K562 (cell line): ENCODE results near the gene ZC3HAV1L. TPM values are rescaled to one million over a fixed set of nuclear protein-coding genes. Genes with fewer than 3 reads are reported as not detected.

Experiments
- CBFA2T3 ChIP-seq: fragments of 450-650 bp; IDR thresholded peaks from 2 replicates; pipeline ENCODE4 v1.6.1; 2017
- CBX2 ChIP-seq: fragments of 200-600 bp; sonication (generic); IDR thresholded peaks from one replicate; pipeline ENCODE4 v1.6.1; 2012; ENCODE audit warnings: mild to moderate bottlenecking, low read length, inconsistent platforms; ENCODE audit not compliant: insufficient read depth, poor library complexity, severe bottlenecking
- CBX3 ChIP-seq, 2 experiments: IDR thresholded peaks; 1 replicate in 1 of 2; 2 replicates in 1 of 2; pipeline ENCODE4 v1.6.1; 2012; ENCODE audit warnings: inconsistent platforms in 2 of 2, low read length in 2 of 2, borderline replicate concordance in 1 of 2, control low read depth in 1 of 2
- CHD2 ChIP-seq: IDR thresholded peaks from 2 replicates; pipeline ENCODE4 v1.6.1; 2011; ENCODE audit warnings: low read depth, low read length
- DDX20 ChIP-seq: fragments of 450-650 bp; IDR thresholded peaks from 2 replicates; pipeline ENCODE4 v1.6.1; 2016; ENCODE audit warnings: missing genetic modification characterization, low read depth, mild to moderate bottlenecking, missing compliant biosample characterization, moderate library complexity
- FOS ChIP-seq: IDR thresholded peaks from 3 replicates; pipeline ENCODE4 v1.6.1; 2011; ENCODE audit not compliant: insufficient read length; ENCODE audit errors: extremely low read depth
- FOXJ2 ChIP-seq: fragments of 200-800 bp; sonication (Bioruptor generic); IDR thresholded peaks from 2 replicates; pipeline ENCODE4 v1.6.1; 2016; ENCODE audit warnings: missing genetic modification characterization, missing compliant biosample characterization
- FOXK2 ChIP-seq, 2 experiments: fragments of 450-650 bp; IDR thresholded peaks in 1 of 2; conservative IDR thresholded peaks in 1 of 2; 2 replicates each; pipeline ENCODE4 v1.6.1; 2016; ENCODE audit warnings: low read depth in 2 of 2, mild to moderate bottlenecking in 1 of 2
- ILK ChIP-seq: fragments of 450-650 bp; IDR thresholded peaks from 2 replicates; pipeline ENCODE4 v1.6.1; 2016; ENCODE audit warnings: missing genetic modification characterization, low read depth, mild to moderate bottlenecking, missing compliant biosample characterization, moderate library complexity, borderline replicate concordance
- PRMT5 ChIP-seq: sonication (generic); formaldehyde crosslinking; IDR thresholded peaks from 2 replicates; pipeline ENCODE4 v1.5.0; 2020; ENCODE audit warnings: missing genetic modification reagents
- RBFOX2 ChIP-seq: fragments of 200-400 bp; formaldehyde crosslinking; IDR thresholded peaks from 2 replicates; pipeline ENCODE4 v1.6.1; 2017; ENCODE audit warnings: low read depth, mild to moderate bottlenecking, low read length, moderate library complexity
- RCOR1 ChIP-seq, 2 experiments: IDR thresholded peaks; 2 replicates each; pipeline ENCODE4 v1.6.1; 2012; ENCODE audit warnings: low read depth in 2 of 2, low read length in 2 of 2, borderline replicate concordance in 1 of 2, improper control_type of control experiment in 1 of 2
- RFX1 ChIP-seq: fragments of 450-650 bp; IDR thresholded peaks from 2 replicates; pipeline ENCODE4 v1.6.1; 2016; ENCODE audit warnings: mild to moderate bottlenecking, moderate library complexity
- RNF2 ChIP-seq: sonication (generic); IDR thresholded peaks from 2 replicates; pipeline ENCODE4 v1.6.1; 2016
- SAP30 ChIP-seq: fragments of 200-600 bp; sonication (generic); IDR thresholded peaks from 2 replicates; pipeline ENCODE4 v1.6.1; 2012; ENCODE audit warnings: borderline replicate concordance, low read depth, mild to moderate bottlenecking, moderate library complexity, low read length, control low read depth, inconsistent platforms; ENCODE audit not compliant: insufficient read depth, poor library complexity, severe bottlenecking
- SIN3B ChIP-seq: fragments of 450-650 bp; IDR thresholded peaks from 2 replicates; pipeline ENCODE4 v1.6.1; 2017; ENCODE audit warnings: low read depth, mild to moderate bottlenecking, moderate library complexity
- SMARCB1 ChIP-seq: IDR thresholded peaks from 2 replicates; pipeline ENCODE4 v1.6.1; 2011; ENCODE audit warnings: improper control_type of control experiment, low read depth; ENCODE audit not compliant: insufficient read length
- SRSF3 ChIP-seq: fragments of 200-400 bp; formaldehyde crosslinking; IDR thresholded peaks from 2 replicates; pipeline ENCODE4 v1.6.1; 2016; ENCODE audit warnings: mild to moderate bottlenecking, low read length, moderate library complexity; ENCODE audit not compliant: insufficient read depth
- STAG1 ChIP-seq: sonication (generic); formaldehyde crosslinking; IDR thresholded peaks from 2 replicates; pipeline ENCODE4 v1.5.0; 2020; ENCODE audit warnings: missing genetic modification reagents, borderline replicate concordance
- TFAP4 ChIP-seq: sonication (generic); formaldehyde crosslinking; IDR thresholded peaks from 2 replicates; pipeline ENCODE4 v1.8.0; 2022; ENCODE audit warnings: missing genetic modification reagents, mild to moderate bottlenecking, moderate library complexity, borderline replicate concordance
- YBX1 ChIP-seq: fragments of 450-650 bp; IDR thresholded peaks from 2 replicates; pipeline ENCODE4 v1.7.1; 2016; ENCODE audit warnings: mild to moderate bottlenecking
- ZNF280B ChIP-seq: fragments of 250-450 bp; sonication (Bioruptor Pico); IDR thresholded peaks from 2 replicates; pipeline ENCODE4 v1.5.1; 2021; ENCODE audit warnings: mild to moderate bottlenecking
- ZNF511 ChIP-seq: sonication (generic); formaldehyde crosslinking; IDR thresholded peaks from 2 replicates; pipeline ENCODE4 v1.8.0; 2022; ENCODE audit warnings: mild to moderate bottlenecking, missing genetic modification reagents
- ZNF717 ChIP-seq: fragments of 250-450 bp; sonication (Bioruptor Pico); IDR thresholded peaks from 2 replicates; pipeline ENCODE4 v1.5.0; 2021
- ZNF778 ChIP-seq: fragments of 450-650 bp; formaldehyde crosslinking; IDR thresholded peaks from 2 replicates; pipeline ENCODE4 v1.4.0; 2020; ENCODE audit warnings: mild to moderate bottlenecking, moderate library complexity
- ZNF785 ChIP-seq: fragments of 250-450 bp; sonication (Bioruptor Pico); IDR thresholded peaks from 2 replicates; pipeline ENCODE4 v1.4.0; 2020; ENCODE audit warnings: mild to moderate bottlenecking
- ZSCAN29 ChIP-seq: fragments of 450-650 bp; IDR thresholded peaks from 2 replicates; pipeline ENCODE4 v1.6.1; 2017
- polyA plus RNA-seq, 8 experiments: library from polyadenylated mRNA; depleted of rRNA in 4 of 8; stranded (reverse) in 5 of 8; unstranded in 3 of 8; fragments of >200 nt; fragmentation: Nextera tagmentation in 2 of 8; fragmentation: Illumina TruSeq in 1 of 8; extraction: Ambion mirVana in 2 of 8; extraction: Trizol in 1 of 8; gene quantifications; 2 replicates each; pipeline versions ENCODE4 v1.2.1 to v1.2.3, GENCODE V29; 2011 to 2014; ENCODE audit warnings: inconsistent platforms in 1 of 8, missing spikeins in 1 of 8
- total RNA-seq, 7 experiments: library from RNA; depleted of rRNA in 6 of 7; stranded (reverse); fragments of >200 nt in 6 of 7; fragmentation: Illumina TruSeq in 2 of 7; extraction: Trizol in 2 of 7; gene quantifications; 2 replicates each; pipeline versions ENCODE4 v1.2.1 to v1.2.3, GENCODE V29; 2011 to 2021; ENCODE audit warnings: low replicate concordance in 1 of 7

Gene ZC3HAV1L
- total and polyA plus RNA-seq, 9 of the 15 experiments (the other 6 are each of a cell fraction or from before 2014, with no cell fraction given) = not detected

GRCh38 chr7:139043823-139044812, 8.3 kb upstream of the ZC3HAV1L start (continued):
- TF ChIP-seq TFAP4 (CRISPR knock-in tag) (no peak), SAP30 (no peak), YBX1 (no peak), SIN3B (no peak), FOS (peak; percentile 59), CBFA2T3 (peak; percentile 95), FOXJ2 (tag) (peak; percentile 95), CHD2 (peak; percentile 68), PRMT5 (CRISPR knock-in tag) (no peak), DDX20 (no peak), STAG1 (no peak), CBX3 (IDR thresholded peaks at IDR 0.05; ENCODE audit: borderline replicate concordance in 1 of 2, low read length in 2 of 2) (peak in 1 of 2 experiments; percentile 74; a peak in 1 of 3 replicates), ZNF511 (CRISPR knock-in tag) (no peak), RBFOX2 (no peak), ZNF778 (no peak), RNF2 (peak; percentile 92), ZNF785 (CRISPR knock-in tag) (no peak), ZSCAN29 (no peak), SMARCB1 (peak; percentile 99), SRSF3 (no peak), ZNF717 (CRISPR knock-in tag) (no peak), FOXK2 (conservative IDR thresholded peaks at IDR 0.05 in 1 of 2, IDR thresholded peaks at IDR 0.05 in 1 of 2; ENCODE audit: low read depth in 2 of 2) (peak; percentile 98 to 99), RFX1 (peak; percentile 42; the same call in 1 of the 2 replicates), CBX2 (no peak), ILK (tag) (no peak), ZNF280B (CRISPR knock-in tag) (no peak), RCOR1 (IDR thresholded peaks at IDR 0.05; ENCODE audit: borderline replicate concordance in 1 of 2, low read depth in 2 of 2, low read length in 2 of 2) (peak; percentile 65 to 96; a peak in 3 of 4 replicates)
